GM18867 (cell line): Measurements from ENCODE around the gene FAF1.
A peak's percentile ranks its signal among the peaks of the same experiment; 100 is the strongest.
"Not testable (repeated sequence)": the region's sequence is repeated elsewhere in the genome, so short reads cannot be mapped to it uniquely, and the experiment has no call there.

Experiments
- ATAC-seq: cut with Tn5 transposase; IDR thresholded peaks from one replicate; pipeline ENCODE4 v1.9.1; 2021; ENCODE audit warnings: mild to moderate bottlenecking, moderate library complexity; ENCODE audit not compliant: unreplicated experiment

FAF1 gene

DNA sequence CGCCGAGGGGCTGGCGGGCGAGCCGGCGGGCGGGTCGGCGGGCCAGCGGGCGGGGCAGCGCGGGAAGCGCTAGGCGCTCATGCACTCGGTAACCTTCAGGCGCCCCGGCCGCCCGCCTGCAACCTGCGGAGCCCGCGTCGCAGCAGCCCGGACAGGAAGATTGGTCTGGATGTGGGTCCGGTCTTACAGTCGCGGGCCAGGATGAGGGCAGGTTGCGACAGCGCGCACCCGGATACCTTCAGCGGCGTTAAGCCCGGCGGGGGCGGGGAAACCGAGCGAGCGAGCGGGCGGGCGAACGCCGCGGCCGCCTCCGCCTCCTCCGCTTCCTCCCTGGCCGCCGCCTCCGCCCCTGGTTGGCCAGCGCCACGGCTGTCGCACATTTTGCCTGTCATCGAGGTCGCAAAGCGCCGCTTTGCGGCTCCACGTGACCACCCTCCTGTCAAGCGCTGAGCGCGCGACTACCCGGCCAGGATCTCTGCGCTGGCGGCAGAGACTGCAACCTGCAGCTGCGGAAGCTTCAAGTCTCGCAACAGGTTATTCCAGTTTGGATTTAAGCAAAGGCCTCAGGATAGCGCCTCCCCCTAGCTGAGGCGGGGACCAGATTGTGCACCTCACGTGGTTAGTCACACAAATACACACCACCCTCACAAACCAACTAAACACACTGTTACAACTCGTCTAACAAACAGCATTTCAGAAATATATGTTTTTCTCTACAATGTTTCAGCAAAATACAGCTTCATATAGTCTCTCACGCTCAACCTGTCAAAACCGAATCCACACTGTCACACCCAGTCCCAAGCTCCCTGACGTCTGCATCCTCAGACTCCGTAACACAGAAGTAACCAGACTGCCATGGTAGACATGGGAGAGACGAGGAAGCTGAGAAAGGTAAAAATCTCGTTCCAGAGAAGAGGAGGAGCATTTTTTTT, at the start of gene FAF1:
Gene FAF1, minus strand, starts transcription at position 355 of the 932 bp plus-strand sequence. CDS start 456 bp downstream, outside the sequence.
- peak; percentile 92 for ATAC-seq

DNA sequence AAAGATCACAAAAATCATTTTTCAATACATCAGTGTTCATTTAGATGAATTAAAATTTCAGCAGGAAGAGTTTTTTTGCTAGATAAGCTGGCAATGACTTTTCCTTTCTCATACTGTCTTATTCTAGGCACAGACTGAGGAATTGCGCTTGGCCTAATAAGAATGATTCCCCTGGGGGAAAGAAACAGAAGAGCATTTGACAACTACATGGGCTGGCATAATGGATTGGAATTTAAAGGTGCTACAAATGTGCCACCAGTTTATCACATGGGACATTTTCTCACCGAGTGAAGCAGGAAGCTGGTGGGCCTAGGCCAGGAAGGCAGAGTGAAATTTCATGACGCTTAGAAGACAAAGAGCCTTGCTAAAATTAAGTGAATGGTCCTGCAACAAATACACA, 49.3 kb upstream of the FAF1 start:
- ATAC-seq: no peak

DNA sequence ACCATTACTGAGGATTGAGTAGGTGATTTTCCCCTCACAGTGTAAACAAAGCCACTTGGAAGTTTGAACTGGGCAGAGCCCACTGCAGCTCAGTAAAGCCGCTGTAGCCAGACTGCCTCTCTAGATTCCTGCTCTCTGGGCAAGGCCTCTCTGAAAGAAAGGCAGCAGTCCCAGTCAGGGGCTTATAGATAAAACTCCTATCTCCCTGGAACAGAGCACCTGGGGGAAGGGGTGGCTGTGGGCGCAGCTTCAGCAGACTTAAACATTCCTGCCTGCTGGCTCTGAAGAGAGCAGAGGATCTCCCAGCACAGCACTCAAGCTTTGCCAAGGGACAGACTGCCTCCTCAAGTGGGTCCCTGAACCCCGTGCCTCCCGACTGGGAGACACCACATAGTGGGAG, 45.5 kb upstream of the FAF1 start:
- ATAC-seq: not testable (repeated sequence)

DNA sequence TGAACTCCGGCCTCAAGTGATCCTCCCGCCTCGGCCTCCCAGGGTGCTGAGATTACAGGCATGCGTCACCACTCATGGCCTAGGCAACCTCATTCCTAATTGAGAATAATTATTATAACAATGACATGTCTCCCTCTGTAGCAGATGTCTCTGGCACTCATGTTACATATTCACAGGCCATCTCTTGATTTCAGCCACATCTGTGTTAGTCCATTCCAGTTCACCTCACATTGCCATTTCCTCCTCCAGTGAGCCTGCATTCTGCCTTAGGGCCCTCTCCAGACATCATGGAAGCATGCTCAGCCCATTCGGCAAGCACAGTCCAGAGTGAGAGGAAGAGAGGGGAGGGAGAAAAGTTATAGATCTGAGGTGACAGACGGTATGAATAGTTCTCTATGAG, 42.4 kb upstream of the FAF1 start:
- ATAC-seq: no peak

DNA sequence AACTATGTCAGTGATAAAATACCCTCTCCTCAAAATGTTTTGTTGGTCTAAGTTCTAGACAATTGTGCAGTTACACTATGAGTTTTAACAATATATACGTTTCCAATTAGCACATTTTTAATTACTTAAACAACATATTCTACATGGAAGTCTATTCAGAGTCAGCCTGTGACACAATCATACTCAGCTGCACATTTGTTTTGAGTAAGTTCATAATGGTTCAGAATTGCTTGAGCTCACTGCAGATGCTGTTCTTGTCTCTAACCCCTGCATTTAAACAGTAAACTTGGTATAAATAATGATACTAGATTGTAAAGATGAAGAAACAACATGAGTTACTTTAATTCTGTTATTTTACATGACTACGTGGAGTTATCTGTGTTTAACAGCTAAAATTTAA, 40.6 kb upstream of the FAF1 start:
- peak; percentile 30 for ATAC-seq

DNA sequence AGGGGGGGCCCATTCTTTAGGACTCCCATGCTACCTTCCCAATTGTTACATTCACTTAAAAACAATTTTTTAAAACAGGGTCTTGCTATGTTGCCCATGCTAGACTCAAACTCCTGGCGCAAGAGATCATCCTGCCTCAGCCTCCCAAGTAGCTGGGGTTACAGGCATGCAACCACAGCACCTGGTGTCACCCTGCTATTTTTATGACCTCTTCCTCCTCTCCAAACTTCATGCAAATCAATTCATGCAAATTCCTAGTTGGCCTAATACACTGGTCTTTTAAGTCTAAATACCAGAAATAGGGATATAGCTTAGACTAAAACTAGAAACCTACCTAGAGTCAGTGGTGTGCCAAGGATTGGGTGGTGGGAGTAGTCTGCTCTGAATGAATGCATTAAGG, 40.1 kb upstream of the FAF1 start:
- peak; percentile 89 for ATAC-seq

DNA sequence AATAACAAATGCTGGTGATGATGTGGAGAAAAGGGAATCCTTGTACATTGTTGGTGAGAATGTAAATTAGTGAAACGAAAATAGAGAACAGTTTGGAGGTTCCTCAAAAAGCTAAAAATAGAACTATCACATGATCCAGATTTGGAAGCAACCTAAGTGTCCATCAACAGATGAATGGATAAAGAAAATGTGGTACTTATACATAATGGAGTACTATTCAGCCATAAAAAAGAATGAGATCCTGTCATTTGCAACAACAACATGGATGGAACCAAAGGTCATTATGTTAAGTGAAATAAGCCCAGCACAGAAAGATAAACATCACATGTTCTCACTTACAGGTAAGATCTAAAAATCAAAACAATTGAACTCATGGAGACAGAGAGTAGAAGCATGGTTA, 39.3 kb upstream of the FAF1 start:
- ATAC-seq: not testable (repeated sequence)

DNA sequence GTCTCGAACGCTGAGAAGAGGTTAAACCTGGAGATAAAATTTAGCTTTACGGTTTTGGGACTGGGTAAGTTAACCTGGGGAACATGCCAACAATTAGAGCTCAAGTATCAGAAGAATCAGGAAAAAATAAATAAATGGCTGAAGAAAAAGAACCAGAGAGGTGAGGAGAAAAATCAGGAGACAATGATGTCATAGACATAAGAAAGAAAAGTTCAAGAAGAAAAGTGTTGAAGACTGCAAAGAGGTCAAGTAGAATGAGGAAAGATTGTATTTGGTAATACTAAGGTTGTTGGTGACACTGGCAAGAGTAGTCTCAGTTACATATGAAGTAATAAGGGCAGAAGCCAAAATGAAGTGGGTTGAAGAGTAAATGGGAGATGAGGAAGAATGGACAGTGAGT, 36.0 kb upstream of the FAF1 start:
- ATAC-seq: no peak

DNA sequence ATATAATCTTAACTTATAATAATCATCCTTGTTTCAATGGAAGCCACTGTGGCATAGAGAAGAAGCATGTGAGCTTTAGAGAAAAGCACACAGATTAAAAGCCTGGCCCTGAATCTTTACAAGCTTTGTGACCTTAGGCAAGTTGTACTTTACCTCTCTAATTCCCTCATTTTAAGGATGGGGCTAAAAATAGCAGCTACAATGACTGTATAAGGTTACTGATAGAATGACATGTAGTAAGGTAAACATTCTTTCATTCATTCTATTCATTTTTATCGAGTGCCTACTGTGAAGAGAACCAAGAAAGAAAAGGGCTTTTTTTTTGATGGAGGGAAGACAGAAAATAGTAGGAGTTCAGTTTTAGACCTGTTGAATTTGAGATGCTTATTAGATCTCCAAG, 35.6 kb upstream of the FAF1 start:
- ATAC-seq: no peak

DNA sequence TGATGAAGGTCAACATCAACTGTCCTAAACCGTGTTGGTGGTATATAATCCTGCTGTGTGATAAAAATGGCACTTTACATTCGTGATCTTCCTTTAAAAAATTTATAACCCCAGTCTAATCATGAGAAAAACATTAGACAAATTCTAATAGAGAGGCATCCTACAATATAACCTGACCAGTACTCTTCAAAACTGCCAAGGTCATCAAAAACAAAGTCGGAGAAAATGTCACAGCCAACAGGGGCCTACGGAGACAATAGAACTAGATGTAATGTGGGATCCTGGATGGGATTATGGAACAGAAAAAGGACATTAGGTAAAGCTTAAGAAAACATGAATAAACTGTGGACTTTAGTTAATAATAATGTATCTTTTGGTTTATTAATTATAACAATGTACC, 34.9 kb upstream of the FAF1 start:
- no peak for ATAC-seq

DNA sequence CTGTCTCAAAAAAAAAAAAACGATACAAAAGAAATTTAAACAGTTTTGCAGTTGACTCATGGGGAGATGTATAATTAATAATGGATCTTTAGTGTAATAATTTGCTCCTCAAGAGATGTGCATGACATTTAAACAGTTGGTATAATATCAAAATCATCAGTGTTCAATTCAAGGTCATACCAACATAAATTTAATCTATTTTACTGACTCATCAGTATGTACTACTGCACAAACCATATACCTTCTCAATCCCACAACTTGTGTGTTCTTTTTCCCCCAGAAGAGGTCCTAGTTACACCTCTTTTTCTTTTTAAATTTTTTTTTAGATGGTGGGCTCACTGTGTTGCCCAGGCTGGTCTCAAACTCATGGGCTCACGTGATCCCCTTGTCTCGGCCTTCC, 33.6 kb upstream of the FAF1 start:
- no peak for ATAC-seq

DNA sequence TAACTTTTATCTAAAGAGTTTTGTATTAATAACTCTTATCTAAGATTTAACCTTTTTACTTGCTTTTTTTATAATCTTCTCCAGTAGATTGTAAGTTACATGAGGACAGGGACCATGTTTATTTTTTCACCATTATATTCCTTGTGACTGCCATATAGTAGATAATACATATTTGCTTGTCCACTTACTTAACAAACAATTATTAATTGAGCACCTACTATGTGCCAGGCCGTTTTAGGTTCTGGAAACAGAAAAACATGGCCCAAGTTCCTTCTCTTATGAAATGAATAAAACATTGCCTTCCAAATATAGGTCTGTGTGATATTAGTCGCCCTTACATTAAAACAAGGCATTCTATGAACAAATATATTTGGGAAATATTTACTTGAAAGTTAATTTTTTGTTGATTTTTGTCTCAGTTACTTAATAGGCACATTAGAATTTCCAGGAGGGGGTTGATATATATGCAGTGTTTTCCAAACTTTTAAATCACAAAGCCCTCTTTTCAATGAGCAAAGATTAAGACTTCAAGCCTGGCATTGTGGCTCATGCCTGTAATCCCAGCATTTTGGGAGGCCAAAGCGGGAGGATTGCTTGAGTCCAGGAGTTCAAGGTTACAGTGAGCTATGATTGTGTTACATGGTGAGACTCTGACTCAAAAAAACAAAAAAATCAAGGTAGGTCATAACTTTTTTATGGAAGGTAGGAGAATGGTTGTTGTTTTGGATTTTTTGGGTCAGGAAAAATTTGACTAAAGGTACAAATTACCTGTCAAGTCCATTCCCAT, 32.7 kb upstream of the FAF1 start:
- ATAC-seq: no peak

DNA sequence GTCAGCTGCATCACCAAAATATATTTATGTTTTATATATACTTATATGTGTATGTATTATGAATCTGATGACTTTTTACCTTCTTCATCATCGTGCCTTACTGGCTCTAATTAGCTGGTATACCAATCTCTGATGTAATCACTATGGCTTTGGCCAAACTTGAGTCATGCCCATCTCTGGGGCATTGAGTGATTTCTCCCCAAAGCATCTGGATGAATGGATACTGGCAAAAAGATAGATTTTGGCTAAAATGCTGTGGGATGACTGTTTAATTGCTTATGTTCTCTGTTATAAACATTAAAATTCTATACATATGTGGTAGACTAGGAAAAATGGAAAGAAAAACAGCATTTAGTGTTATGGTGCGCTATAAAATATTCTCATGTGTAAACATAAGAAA, 29.6 kb upstream of the FAF1 start:
- ATAC-seq: no peak

DNA sequence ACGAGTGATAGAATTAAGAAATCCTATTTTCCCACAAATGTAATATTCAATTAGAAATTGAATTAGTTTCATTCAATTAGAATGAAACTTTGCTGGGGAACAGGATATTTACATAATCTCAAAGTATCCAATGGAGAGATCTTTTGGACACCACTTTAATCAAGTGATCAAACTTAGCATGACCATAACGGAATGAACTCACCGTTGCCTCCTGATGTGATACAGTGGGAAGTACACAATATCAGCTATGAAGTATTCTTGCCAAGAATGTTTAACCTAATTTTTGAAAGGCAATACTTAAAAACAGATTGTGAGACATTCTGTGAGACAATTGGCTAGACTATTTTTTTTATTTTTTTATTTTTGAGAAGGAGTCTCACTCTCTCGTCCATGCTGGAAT, 26.6 kb upstream of the FAF1 start:
- no peak for ATAC-seq

DNA sequence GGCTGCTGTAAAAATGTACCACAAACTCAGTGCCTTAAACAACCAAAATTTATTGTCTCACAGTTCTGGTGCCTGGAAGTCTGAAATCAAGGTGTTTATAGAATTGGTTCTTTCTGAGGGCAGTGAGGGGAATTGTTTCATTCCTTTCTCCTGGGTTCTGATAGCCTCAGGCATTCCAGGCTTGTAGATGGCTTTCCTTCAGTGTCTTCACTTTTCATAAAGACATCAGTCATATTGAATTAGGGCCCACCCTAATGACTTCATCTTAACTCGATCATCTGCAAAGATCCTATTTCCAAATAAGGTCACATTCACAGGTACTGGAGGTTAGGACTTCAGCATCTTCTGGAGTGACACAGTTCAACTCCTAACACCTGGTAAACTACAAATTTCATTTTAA, 25.0 kb upstream of the FAF1 start:
- no peak for ATAC-seq

DNA sequence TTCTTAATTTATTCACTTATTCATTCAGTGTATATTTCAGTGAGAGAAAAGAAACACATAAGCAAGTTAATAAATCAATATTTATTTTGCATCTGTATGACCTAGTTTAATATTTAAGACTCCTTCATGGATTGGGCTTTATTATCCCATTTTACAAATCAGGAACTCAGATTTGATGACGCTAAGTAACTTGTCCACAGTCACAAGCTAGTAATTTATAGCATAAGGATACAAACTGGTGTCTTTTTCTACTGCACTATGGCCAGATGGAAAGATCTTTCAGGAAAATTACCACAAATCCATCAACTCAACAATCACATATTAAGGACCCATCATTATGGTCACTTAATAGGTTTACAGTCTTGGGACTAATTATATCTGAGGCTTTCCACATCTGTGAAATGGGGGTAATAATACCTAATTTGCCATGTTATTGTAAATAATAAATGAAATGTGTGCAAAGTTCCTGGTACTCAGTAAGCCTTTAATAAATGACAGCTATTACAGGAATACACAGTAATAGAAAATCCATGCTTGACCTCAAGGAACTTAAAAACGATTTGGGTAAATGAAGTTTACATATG, 23.2 kb upstream of the FAF1 start:
- no peak for ATAC-seq

DNA sequence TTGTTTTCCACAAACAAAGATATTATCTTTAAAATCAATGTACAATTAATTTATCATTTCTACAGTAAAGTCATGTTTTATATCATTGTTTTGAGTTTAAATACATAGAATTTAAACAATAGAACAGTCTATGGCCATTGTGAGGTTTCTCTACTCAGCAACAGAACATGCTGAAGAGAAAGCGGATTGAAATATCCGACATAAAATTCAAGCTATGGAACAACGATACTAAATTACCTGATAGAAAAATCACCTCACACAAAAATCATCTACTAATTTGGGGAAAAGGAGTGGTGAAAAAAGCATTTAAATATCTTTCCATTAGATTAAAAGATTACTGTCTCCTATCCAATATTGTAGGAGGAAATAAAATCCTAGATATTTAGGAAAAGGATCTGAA, 22.5 kb upstream of the FAF1 start:
- no peak for ATAC-seq

DNA sequence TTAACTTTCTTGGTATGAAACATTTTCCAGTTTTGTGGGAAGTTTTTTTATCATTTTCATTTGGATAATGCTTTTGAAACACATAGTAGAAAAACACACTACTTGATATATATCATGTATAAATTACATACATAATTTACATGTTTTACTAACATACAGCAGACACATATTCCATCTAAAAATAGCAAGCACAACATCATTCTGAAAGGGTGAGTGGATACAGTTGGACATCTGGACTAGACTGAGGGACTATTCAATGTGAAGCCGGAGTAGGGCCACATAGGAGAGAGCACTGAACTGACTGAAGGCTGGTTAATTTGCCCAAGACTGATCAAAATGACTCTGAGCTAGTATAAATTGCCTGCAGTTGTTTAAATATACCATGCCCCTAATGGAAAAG, 21.7 kb upstream of the FAF1 start:
- ATAC-seq: no peak

DNA sequence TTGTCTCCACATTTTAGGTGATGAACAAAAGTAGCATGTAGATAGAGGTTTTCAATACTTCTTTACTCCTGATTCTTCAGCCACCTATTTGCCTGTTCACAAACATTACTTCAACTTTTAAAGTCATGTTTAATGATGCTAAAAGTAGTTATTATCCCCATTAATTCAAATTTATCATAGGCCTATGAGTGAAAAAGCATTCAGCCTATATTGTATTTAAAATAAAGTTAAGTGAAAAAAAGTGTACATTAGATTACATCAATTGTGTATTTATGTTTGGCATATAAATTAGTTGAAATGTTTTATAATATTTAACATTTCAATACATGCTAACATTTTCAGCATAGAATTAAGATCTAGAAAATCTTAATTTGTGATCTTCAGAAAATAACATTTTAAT, 20.4 kb upstream of the FAF1 start:
- no peak for ATAC-seq

DNA sequence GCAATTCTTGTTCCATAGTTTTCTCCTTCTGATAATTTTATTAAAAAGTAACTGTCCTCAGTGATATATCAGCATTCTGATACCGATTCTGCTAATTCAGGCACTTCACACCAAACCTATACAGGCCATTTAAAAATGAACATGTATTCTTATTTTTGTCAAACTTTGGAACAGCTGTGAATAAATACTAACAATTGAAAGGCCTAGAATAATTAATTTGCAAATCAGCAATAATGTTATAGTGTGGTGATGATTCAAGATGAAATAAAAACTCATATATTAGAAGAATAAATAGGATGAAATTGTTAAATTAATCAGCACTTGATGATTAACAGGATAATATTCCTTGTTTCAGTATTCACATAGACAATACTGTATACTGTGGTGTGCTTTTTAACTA, 19.9 kb upstream of the FAF1 start:
- ATAC-seq: no peak

DNA sequence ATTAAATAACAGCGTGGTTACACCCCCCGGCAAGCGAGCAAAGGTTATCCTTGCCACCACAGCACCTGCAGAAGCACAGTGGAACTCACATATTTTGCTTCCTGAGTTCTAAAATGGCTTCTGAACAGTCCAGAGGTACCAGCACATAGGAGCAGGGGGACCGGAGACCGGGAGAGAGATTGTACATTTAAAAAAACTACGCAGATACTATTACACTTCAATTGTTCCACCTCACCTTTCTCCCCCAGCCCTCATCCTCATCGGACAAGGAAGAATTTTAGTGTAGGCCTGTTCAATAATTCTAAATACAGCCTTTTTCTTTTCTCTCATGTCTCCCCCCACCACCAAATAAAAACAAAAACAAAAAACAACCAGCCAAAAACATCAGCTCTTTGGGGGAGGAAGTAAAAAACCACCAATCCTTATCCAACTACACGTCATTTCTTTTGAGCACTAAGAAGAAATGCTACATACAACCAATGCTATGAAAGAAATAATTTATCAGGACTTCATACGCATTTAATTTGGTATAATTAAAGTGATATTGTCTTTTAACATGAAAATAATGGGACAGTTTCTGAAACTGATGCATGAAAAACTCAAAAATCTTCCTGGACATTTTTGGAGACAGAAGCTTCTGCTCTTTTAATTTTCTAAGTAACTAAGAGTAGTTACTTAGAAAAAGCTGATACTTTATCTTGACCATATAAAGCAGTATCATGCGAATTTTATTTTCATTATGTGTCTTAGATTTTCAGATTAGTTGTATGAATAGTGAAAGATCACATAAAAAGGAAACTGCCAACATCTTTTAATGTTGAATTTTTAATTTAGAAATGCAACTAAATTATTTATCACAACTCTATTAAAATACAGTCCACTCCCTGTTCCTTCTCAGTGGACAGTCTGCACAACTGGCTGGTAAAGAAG, 19.1 kb upstream of the FAF1 start:
- no peak for ATAC-seq
